BJ (cell line): ENCODE measurements around the gene C10orf95. TPM values are rescaled to one million over a fixed set of nuclear protein-coding genes. Genes with fewer than 3 reads are reported as not detected.
A peak's percentile ranks its signal among the peaks of the same experiment; 100 is the strongest.

Source experiments
- CTCF ChIA-PET: fragments of 350-600 bp; formaldehyde crosslinking; extraction: SDS; loops from one replicate; lab custom pipeline; 2021; ENCODE audit warnings: antibody characterized with exemption, inconsistent platforms; lab: Yijun Ruan, JAX
- POLR2A ChIA-PET: fragments of 300-600 bp; sonication (Branson Sonifier 250); formaldehyde crosslinking; extraction: SDS; loops from one replicate; lab custom pipeline; 2021; ENCODE audit warnings: antibody characterized with exemption; lab: Charles Lee
- DNase-seq: peaks from one replicate; pipeline ENCODE4 v3.0.0-alpha.2; 2011; ENCODE audit warnings: low read depth
- H3K27me3 ChIP-seq: 2 replicates; pipeline ENCODE4 v1.6.0; 2011; ENCODE audit warnings: low read length; ENCODE audit not compliant: control insufficient read depth, insufficient read depth
- H3K36me3 ChIP-seq: 2 replicates; pipeline ENCODE4 v1.5.1; 2011; ENCODE audit warnings: low read length; ENCODE audit not compliant: control insufficient read depth, insufficient read depth
- H3K4me3 ChIP-seq: 2 replicates; pipeline ENCODE4 v1.5.1; 2011; ENCODE audit warnings: low read depth, mild to moderate bottlenecking, control low read depth, low read length
- CTCF ChIP-seq: IDR thresholded peaks from 2 replicates; pipeline ENCODE4 v1.5.1; 2011; ENCODE audit warnings: low read depth, mild to moderate bottlenecking, control low read depth, inconsistent platforms, low read length, moderate library complexity; ENCODE audit not compliant: insufficient read depth
- polyA plus RNA-seq: library from polyadenylated mRNA; depleted of rRNA; stranded (reverse); fragments of >200 nt; gene quantifications from 2 replicates; pipeline ENCODE4 v1.2.3, GENCODE V29; 2011

Gene C10orf95
- polyA plus RNA-seq, 1 experiment = not detected

DNA sequence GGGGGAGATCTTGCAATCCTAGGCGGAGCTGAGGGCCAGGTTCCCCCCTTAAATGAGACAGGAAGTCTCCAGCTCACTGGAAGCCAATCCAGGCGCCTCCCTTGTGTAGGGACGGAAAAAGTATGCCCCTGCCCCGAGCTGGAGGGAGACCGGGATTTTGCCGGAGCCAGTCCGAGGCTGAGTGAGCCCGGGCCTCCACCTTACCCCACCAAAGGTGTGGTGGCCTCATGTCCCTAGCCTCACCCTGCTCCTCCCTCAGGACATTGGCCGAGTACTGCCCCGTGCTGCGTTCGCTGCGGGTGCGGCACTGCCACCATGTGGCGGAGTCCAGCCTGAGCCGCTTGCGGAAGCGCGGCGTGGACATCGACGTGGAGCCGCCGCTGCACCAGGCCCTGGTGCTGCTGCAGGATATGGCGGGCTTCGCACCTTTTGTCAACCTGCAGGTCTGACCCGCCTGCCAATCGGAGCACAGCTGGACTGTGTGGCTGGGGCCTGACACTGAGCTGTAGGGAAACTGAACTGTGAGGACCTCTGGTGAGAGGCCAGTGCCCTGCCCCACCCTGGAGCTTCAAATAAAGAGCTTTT, 28.7 kb downstream of the C10orf95 start:
- Histone ChIP-seq H3K36me3 (peaks cover 8% of the 10 kb centered on the region), H3K27me3 (peaks cover 4% of the 10 kb centered on the region), H3K4me3 (peak overlapping the region; percentile 82)
- ChIA-PET POLR2A (no interaction called here), CTCF (interaction anchor here (0.6 to 7.0 kb wide), 27 partner anchors 10 to 290 kb away, joined by 3 to 60 read pairs (median 5); partner anchors contain the start of genes C10orf95, CUEDC2, ELOVL3 and PPRC1)
- TF ChIP-seq CTCF = peak; percentile 94
- no peak for DNase-seq

DNA sequence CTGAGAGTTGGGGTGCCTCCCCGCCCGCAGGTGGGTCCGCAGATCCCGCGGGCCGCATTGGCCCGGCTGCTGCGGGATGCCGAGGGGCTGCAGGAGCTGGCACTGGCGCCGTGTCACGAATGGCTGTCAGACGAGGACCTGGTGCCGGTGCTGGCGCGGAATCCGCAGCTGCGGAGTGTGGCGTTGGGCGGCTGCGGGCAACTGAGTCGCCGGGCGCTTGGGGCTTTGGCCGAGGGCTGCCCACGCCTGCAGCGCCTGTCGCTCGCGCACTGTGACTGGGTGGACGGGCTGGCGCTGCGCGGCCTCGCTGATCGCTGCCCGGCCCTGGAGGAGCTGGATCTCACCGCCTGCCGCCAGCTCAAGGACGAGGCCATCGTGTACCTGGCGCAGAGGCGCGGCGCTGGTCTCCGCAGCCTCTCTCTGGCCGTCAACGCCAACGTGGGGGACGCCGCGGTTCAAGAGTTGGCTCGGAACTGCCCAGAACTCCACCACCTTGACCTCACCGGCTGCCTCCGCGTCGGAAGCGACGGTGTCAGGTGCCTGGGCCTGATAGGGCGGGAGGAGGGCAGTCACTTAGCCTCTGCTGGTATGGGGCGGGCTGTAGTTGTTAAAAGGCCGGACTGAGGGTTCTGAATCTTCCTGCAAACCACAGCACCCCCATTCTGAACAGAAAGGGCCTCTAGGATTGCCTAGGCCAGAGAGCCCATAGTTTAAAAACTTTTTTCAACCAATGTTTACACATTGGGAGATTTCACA, 29.4 kb downstream of the C10orf95 start:
- POLR2A ChIA-PET = interaction anchor here (0.5 to 3.1 kb wide), 2 partner anchors 10 to 26 kb away, joined by 3 to 7 read pairs; partner anchors contain the start of genes CUEDC2 and NFKB2
- TF ChIP-seq CTCF = no peak

GRCh38 chr10:102421507-102421756, 29.9 kb downstream of the C10orf95 start:
- peak overlapping the region; percentile 82 for H3K4me3 ChIP-seq
- POLR2A ChIA-PET = interaction anchor here (0.5 to 3.1 kb wide), 3 partner anchors 11 to 191 kb away, joined by 3 to 7 read pairs (median 3); partner anchors contain the start of genes CUEDC2 and NFKB2
- peaks cover 8% of the 10 kb centered on the region for H3K36me3 ChIP-seq
- CTCF ChIA-PET = interaction anchor here (0.8 to 7.0 kb wide), 15 partner anchors 11 to 251 kb away, joined by 3 to 60 read pairs (median 20); partner anchors contain the start of genes C10orf95 and CUEDC2
- TF ChIP-seq CTCF = no peak
- DNase-seq = no peak
- H3K27me3 ChIP-seq = peaks cover 4% of the 10 kb centered on the region

More for the DNA sequence above, 29.4 kb downstream of the C10orf95 start:
- Histone ChIP-seq H3K4me3 (peak overlapping the region; percentile 82), H3K36me3 (peaks cover 8% of the 10 kb centered on the region), H3K27me3 (peaks cover 4% of the 10 kb centered on the region)
- CTCF ChIA-PET = interaction anchor here (0.8 to 7.0 kb wide), 21 partner anchors 11 to 264 kb away, joined by 3 to 60 read pairs (median 12); partner anchors contain the start of genes CUEDC2 and ELOVL3
- no peak for DNase-seq

DNA sequence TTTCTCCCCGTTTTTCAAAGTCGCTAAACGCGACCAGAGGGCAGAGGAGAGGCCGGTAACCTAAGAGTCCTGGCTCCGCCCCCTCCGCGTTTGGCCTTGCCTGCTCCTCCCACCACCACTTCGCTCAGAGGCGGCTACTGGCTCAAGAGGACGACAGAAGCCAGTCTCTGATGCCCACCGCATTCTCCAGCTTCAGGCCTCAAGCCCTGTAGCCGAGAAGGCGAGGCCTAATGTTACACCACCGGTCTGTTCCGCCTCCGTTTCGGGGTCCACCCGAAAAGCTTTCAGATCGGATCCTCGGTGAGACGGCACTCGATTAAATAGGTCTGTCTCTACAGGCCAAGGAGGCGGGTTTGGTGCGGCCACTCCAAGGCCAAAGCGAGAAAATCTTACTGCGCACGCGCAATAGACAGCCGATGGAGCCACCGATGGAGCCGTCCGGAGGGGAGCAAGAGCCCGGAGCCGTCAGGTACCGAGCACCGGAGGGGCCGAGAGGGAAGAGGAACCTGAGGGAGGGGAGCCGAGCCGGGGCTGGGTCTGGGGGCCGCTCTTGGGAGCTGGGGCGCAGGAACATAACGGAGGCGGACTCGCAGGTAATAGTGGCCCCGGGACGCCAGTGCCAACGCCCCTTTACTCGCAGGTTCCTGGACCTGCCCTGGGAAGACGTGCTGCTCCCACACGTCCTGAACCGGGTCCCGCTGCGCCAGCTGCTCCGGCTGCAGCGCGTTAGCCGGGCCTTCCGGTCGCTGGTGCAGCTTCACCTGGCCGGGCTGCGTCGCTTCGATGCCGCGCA, 30.4 kb downstream of the C10orf95 start, which contains the start of gene FBXL15:
Gene FBXL15 (plus strand): TSS at position 123 of the 793 bp plus-strand sequence. CDS start 294 bp downstream, at position 417.
- peak; percentile 68 for DNase-seq
- ChIA-PET POLR2A (interaction anchor here (1.3 to 3.1 kb wide), 2 partner anchors 12 to 190 kb away, joined by 3 to 7 read pairs; partner anchors contain the start of gene CUEDC2), CTCF (interaction anchor here (0.8 to 7.0 kb wide), 13 partner anchors 10 to 251 kb away, joined by 3 to 60 read pairs (median 21); partner anchors contain the start of genes C10orf95 and CUEDC2)
- H3K36me3 ChIP-seq = peaks cover 8% of the 10 kb centered on the region
- TF ChIP-seq CTCF = no peak
- H3K27me3 ChIP-seq = peaks cover 4% of the 10 kb centered on the region
- peak within 1 kb of the TSS; percentile 82 for H3K4me3 ChIP-seq
